KG1 (cell line): ENCODE results near the gene CXCL12.

Experiments
- DNase-seq: peaks from one replicate; lab custom pipeline; 2025; lab: John Stamatoyannopoulos, UW

Gene CXCL12

GRCh38 chr10:44385026-44385695 is at the start of gene CXCL12:
TSS of gene CXCL12 (minus strand) at chr10:44385097. CDS start at chr10:44385005, 92 bp downstream.
- no peak for DNase-seq

GRCh38 chr10:44427479-44427878 is 42.6 kb upstream of the CXCL12 start:
- no peak for DNase-seq

DNA sequence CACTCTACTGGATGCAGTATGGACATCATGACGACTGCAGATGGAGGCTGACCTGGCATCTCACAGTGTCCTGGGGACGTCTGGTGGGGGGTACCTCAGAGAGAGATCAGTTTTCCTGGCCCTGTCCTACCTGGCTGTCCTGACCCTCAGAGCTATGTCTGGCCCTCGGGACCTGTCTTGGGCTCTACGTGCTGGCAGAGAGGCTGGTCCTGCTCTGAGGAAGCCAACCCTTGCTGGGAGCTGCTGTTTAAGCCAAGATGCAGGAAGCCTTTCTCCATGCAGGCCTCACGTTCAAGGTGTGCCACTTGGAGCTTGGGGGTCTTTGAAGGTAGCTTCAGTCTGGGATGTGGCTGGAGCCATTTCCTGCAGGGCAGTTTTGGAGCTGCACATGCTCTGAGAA is 42.1 kb upstream of the CXCL12 start:
- no peak for DNase-seq

- DNase-seq, result no peak
Observed at GRCh38 chr10:44426247-44427034, 41.5 kb upstream of the CXCL12 start.

DNA sequence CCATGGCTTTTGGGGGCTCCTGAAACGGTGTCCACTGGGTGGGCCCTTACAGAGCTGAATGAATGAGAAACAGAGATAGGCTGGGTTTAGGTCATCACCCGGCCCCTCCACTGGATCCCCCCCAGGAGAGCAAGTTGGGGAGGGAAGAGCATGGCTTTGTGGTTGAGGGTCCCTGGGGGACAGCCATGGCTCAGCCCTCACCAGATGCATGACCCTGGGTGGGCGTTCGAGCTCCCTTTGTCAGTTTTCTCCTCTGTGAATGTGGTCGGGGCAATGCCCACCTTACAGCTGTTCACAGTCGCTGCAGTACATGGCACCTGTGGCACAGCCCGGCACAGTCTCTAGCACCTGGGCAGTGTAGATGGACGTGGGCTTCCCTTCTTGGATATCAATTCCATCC is 40.6 kb upstream of the CXCL12 start:
- DNase-seq, result no peak

- DNase-seq, result no peak
Observed at GRCh38 chr10:44424957-44425356, 40.1 kb upstream of the CXCL12 start.

DNA sequence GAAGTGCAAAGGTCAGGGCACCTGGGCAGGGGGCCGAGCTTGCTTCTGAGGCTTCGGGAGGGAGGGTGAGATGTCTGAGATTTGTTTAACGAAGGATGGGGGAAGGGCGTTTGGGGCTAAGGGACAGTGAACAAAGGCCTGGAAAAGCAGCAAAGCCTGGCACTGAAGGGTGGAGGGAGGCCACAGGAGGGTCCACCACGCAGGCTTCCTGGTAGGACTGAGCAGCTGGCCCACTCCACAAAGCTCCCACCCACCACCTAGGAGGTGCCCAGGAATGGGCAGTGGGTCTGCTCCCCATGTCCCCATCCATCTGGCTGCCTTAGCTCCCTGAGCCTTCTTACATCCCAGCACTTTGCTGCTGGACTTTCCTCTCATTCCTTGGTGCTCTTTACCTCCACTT is 39.4 kb upstream of the CXCL12 start:
- DNase-seq, result no peak

DNA sequence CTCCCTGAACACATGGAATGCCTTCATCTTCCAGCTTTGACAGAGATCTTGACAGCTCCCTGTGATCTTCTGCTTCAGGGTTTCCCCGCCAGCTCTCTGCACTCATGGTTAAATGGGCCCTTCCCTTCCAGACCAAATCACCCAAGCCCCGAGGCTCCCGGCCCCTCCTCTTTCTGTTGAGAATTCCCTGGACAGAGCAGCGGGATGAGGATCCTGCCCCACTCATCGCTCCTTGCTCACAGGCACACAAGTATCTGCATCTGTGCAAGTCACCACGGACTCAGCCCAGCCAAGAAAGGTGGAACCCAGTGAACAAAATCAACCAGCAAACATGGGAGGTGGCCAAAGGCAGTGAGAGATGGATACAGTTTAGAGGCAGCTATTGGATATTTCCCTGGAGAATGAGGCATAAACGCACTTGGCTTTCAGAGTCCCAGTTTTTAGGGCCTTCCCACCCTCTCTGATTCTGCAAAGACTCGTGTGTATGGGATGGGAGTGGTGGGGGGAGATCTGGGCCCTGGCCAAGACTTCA is 37.7 kb upstream of the CXCL12 start:
- DNase-seq, result no peak

DNA sequence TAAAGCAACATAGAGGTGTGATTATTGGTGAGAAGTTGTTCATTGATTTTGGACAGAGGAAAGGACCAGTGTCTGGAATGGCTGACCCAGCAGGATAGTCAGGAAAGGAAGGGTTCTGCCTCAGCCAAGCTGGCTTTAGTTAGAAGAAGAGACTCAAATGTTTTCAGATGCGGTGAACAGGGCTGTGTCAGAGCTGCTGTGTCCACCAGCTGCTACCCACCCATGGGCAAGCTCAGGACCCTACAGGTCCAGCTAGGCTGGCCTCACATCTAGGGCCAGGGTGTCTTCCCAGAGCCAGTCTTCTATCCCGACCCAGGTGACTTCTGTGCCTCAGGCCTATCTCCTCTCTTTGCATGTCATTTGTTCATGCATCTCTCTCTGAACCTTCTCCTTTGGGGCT is 37.3 kb upstream of the CXCL12 start:
- DNase-seq, result no peak

DNA sequence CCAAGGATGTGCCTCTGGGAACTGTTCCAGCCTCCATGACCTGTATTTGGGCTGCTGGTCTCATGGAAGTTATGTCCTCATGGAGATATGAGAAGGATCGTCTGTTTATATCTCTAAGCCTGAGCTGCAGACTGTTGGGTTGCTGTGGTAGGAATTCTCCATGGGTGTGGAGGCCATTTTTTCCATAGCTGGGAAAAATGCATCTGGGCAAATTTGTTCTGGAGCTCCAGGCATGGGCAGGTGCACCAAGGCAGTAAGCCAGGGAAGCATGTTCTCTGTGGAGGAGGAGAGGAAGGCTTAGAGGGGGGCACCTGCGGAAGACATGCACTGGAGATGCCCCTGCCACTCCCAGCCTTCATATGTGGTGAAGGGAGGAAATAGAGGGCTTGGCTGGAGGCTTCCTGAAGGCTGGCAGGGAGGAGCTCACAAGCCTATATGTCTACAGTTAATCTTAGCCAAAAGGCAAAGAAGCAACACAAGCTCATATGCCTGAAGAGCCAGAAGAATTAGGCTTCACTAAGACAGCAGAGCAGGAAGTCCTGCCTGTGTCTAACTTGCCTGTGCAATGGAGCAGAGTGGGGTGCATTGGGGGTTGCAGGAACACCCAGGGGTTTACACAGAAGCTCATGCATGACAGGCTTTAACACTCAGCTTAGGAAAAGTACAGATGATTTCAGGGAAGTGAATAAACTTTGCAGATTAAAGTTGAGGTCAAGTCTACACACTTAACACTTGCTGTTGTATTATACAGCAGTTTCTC is 35.1 kb upstream of the CXCL12 start:
- no peak for DNase-seq

DNA sequence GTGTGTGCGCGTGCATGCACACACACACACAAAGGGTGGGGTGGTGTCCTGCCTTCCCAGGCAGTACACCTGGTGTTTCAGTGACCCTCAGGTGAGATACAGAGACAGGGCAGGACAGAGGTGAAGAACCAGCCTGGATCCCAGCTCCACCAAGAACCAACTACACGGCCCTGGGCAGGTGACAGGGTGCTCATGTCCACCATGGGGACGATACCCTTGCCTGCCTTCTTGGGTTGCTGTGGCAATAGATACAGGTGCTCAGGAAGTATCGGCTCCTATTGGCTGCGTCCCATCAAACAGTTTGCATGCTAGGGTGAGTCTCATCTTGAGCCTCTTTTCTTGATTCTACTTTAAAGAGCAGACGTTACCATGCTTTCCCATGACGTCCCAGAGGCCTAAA is 33.7 kb upstream of the CXCL12 start:
- DNase-seq, result no peak

DNA sequence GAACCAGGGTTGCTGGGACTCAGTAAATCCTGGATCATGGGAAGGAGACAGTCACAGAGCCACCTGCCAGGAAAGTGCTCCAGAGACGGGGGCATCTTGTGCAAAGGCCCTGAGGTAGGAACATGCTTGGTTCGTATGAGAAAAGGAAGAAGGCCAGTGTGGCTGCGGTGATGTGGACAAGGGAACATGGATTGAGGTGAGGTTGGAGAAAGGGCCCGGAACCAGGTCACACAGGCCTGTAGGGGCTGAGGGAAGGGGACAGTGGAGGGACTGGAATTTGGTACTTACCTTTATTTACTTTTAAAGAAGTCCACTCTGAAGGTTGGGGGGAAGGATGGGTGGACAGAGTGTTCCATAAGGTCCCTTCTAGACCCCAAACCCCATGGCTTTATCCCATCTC is 32.9 kb upstream of the CXCL12 start:
- DNase-seq, result no peak

DNA sequence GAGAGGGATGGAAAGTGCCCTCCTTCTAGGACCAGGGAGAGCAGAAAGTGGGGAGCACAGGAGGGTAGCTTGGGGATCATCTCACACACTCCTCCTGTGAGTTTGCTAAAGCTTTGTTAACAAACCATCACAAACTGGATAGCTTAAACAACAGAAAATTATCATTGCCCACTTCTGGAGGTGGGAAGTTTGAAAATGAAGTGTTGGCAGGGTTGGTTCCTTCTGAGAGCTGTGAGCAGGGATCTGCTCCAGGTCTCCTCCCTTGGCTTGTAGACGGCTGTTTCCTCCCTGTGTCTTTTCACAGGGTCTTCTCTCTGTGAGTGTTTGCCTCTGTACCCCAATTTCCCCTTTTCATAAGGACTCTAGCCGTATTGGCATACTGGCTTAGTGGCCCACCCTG is 32.0 kb upstream of the CXCL12 start:
- DNase-seq, result no peak

DNA sequence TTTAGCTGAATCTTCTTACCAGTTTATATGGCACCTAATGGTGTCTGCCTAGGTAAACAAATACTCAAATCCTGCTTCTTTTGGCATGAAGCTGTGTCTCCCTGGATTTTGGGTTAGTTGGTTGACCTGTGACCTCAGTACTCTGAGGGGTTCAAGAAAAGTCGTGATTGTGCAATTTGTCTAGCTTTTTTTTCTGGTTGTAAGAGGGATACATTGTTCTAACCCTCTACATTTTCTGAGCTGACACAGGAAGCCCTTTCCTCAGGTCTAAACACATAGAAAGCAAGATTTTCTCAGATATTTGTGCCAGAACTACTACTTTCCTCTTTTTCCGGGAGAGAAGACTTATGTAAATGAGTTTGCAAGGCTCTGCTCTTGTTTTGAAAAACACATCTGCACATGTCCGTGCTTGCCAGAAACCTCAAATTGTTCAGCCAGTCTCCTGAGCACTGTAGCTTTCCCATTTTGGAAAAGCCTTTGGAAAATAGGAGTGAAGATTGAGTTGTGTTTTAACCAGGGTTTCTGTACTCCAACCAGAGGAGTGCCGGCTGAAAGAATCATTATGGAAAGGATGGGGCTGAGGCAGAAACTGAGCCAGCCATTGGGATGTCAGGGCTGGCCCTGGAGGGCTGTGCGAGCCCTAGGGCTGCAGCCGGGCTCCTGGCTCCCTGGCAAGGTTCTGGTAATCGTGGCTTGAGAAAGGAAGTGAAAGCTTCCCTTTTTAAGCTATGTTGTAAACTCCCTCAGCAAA is 31.3 kb upstream of the CXCL12 start:
- DNase-seq, result no peak

- no peak for DNase-seq
Observed at GRCh38 chr10:44415121-44415520, 30.2 kb upstream of the CXCL12 start.

DNA sequence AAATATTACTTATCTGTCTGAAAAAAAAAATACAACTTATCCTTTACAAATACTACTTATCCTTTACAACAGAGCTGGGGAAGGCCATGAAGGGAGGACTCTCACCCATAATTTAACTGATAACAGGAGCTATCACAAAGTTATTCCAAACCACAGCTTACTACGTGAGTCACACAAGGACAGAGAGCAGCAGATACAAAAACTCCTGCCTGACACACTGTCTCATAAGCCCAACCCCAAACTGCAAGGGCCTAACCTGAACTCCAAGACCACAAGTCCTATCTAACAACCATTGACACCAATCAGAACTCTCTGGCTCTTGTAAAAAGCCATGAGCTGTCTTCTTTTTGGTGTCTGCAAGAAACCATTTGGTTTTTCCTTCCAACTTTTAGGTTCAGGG is 28.5 kb upstream of the CXCL12 start:
- no peak for DNase-seq

GRCh38 chr10:44411251-44411650 is 26.4 kb upstream of the CXCL12 start:
- no peak for DNase-seq

- no peak for DNase-seq
Observed at GRCh38 chr10:44404741-44405437, 20.0 kb upstream of the CXCL12 start.

- no peak for DNase-seq
Observed at GRCh38 chr10:44402465-44403195, 17.7 kb upstream of the CXCL12 start.

GRCh38 chr10:44400541-44400940 is 15.6 kb upstream of the CXCL12 start:
- DNase-seq, result no peak
